ENCODE measurements around the gene EHMT1.

Gene EHMT1

GRCh38 chr9:137753192-137753765 is 134.5 kb downstream of the EHMT1 start:
- no peak overlapping the region for H3K27ac ChIP-seq (ENCODE audit: low read depth, low read length)
- H3K27me3 ChIP-seq (ENCODE audit: control insufficient read depth in 1 of 2, insufficient read depth in 2 of 2, low read length in 2 of 2): no peaks in the 10 kb centered on the region
- no peaks in the 10 kb centered on the region for H3K4me1 ChIP-seq (ENCODE audit: control insufficient read depth in 1 of 2, insufficient read depth in 2 of 2, low read length in 2 of 2)
- H3K36me3 ChIP-seq (ENCODE audit: control insufficient read depth in 1 of 2, insufficient read depth in 2 of 2, low read length in 2 of 2): peaks cover 27 to 79% of the 10 kb centered on the region in 2 donors
- no peak overlapping the region for H3K9ac ChIP-seq (ENCODE audit: low read depth in 1 of 2, low read length in 2 of 2)
- no peak overlapping the region for H3K4me3 ChIP-seq (ENCODE audit: low read depth in 1 of 2, low read length in 2 of 2)
- H3K9me3 ChIP-seq (ENCODE audit: control insufficient read depth in 1 of 2, low read length in 2 of 2): peaks cover 3 to 8% of the 10 kb centered on the region in 2 donors

- Histone ChIP-seq H3K27ac (ENCODE audit: low read depth, low read length) (no peak overlapping the region), H3K36me3 (ENCODE audit: control insufficient read depth in 1 of 2, insufficient read depth in 2 of 2, low read length in 2 of 2) (peaks cover 32 to 84% of the 10 kb centered on the region in 2 donors), H3K4me3 (ENCODE audit: low read depth in 1 of 2, low read length in 2 of 2) (no peak overlapping the region), H3K27me3 (ENCODE audit: control insufficient read depth in 1 of 2, insufficient read depth in 2 of 2, low read length in 2 of 2) (no peaks in the 10 kb centered on the region), H3K4me1 (ENCODE audit: control insufficient read depth in 1 of 2, insufficient read depth in 2 of 2, low read length in 2 of 2) (no peaks in the 10 kb centered on the region), H3K9me3 (ENCODE audit: control insufficient read depth in 1 of 2, low read length in 2 of 2) (peaks cover 3 to 8% of the 10 kb centered on the region in 2 donors), H3K9ac (ENCODE audit: low read depth in 1 of 2, low read length in 2 of 2) (no peak overlapping the region)
Measured at GRCh38 chr9:137755261-137755927, 136.6 kb downstream of the EHMT1 start.

DNA sequence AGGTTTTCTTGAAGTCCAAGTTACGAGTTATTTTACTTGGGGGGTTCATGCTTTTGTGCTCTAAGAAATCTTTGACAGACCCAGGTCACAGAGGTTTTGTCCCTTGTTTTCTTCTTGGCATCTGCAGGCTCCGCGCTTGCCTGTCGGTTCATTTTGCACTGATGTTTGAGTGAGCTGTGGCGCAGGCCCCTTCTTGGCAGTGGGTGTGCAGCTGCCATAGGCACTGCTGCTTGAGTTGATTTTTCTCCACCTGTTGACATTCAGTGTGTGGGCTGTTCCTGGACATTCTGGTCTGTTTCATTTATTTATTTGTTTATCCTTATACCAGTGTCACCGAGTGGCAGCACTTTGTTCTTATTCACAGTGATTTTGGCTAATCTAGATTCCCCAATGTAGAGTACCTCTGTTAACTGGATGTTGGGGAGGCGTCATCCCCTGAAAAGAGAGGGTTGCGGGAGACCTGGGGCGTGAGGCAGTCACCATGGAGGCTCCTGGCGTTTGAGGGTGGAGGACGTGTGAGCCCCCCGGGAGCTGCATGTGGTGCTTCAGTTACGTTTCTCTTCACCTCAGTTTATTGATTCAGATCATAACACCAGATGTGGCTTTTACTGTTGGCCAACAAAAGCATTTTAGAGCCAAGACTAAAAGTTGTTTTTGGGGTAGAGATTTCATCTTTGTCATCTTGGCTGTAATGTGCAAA is 137.4 kb downstream of the EHMT1 start:
- Histone ChIP-seq H3K9me3 (ENCODE audit: control insufficient read depth in 1 of 2, low read length in 2 of 2) (peaks cover 3 to 8% of the 10 kb centered on the region in 2 donors), H3K9ac (ENCODE audit: low read depth in 1 of 2, low read length in 2 of 2) (no peak overlapping the region), H3K27me3 (ENCODE audit: control insufficient read depth in 1 of 2, insufficient read depth in 2 of 2, low read length in 2 of 2) (no peaks in the 10 kb centered on the region), H3K4me1 (ENCODE audit: control insufficient read depth in 1 of 2, insufficient read depth in 2 of 2, low read length in 2 of 2) (no peaks in the 10 kb centered on the region), H3K4me3 (ENCODE audit: low read depth in 1 of 2, low read length in 2 of 2) (no peak overlapping the region), H3K36me3 (ENCODE audit: control insufficient read depth in 1 of 2, insufficient read depth in 2 of 2, low read length in 2 of 2) (peaks cover 27 to 82% of the 10 kb centered on the region in 2 donors), H3K27ac (ENCODE audit: low read depth, low read length) (no peak overlapping the region)

DNA sequence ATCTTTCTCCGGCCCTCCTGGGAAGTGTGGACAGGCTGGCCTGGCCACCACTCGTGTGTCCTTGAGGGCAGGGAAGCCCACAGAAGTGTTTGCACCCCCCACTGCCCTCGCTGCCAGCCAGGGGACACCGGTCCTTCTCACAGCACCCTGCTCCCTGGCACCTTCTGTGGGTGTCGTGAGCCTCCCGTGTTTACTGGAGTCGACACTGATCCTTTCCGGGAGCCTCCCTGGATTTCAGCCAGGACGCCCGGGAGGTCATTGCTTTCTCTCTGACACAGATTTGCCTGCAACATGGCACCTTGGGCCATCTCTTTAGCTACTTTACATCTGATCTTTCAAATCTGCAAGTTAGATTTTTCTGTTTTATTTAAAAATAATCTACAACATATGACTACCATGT is 138.3 kb downstream of the EHMT1 start:
- Histone ChIP-seq H3K9ac (ENCODE audit: low read depth in 1 of 2, low read length in 2 of 2) (no peak overlapping the region), H3K27ac (ENCODE audit: low read depth, low read length) (no peak overlapping the region), H3K4me3 (ENCODE audit: low read depth in 1 of 2, low read length in 2 of 2) (no peak overlapping the region), H3K4me1 (ENCODE audit: control insufficient read depth in 1 of 2, insufficient read depth in 2 of 2, low read length in 2 of 2) (peaks cover under 1 to 4% of the 10 kb centered on the region in 2 donors), H3K27me3 (ENCODE audit: control insufficient read depth in 1 of 2, insufficient read depth in 2 of 2, low read length in 2 of 2) (no peaks in the 10 kb centered on the region), H3K36me3 (ENCODE audit: control insufficient read depth in 1 of 2, insufficient read depth in 2 of 2, low read length in 2 of 2) (peaks cover 26 to 79% of the 10 kb centered on the region in 2 donors), H3K9me3 (ENCODE audit: control insufficient read depth in 1 of 2, low read length in 2 of 2) (peaks cover 3 to 8% of the 10 kb centered on the region in 2 donors)

GRCh38 chr9:137757613-137758029 is 138.8 kb downstream of the EHMT1 start:
- H3K4me3 ChIP-seq (ENCODE audit: low read depth in 1 of 2, low read length in 2 of 2): no peak overlapping the region
- no peaks in the 10 kb centered on the region for H3K27me3 ChIP-seq (ENCODE audit: control insufficient read depth in 1 of 2, insufficient read depth in 2 of 2, low read length in 2 of 2)
- H3K4me1 ChIP-seq (ENCODE audit: control insufficient read depth in 1 of 2, insufficient read depth in 2 of 2, low read length in 2 of 2): peaks cover 5 to 9% of the 10 kb centered on the region in 2 donors
- peaks cover 26 to 78% of the 10 kb centered on the region in 2 donors for H3K36me3 ChIP-seq (ENCODE audit: control insufficient read depth in 1 of 2, insufficient read depth in 2 of 2, low read length in 2 of 2)
- no peak overlapping the region for H3K27ac ChIP-seq (ENCODE audit: low read depth, low read length)
- H3K9me3 ChIP-seq (ENCODE audit: control insufficient read depth in 1 of 2, low read length in 2 of 2): peaks cover 3 to 8% of the 10 kb centered on the region in 2 donors
- H3K9ac ChIP-seq (ENCODE audit: low read depth in 1 of 2, low read length in 2 of 2): no peak overlapping the region

- H3K27ac ChIP-seq (ENCODE audit: low read depth, low read length): no peak overlapping the region
- peaks cover 10 to 13% of the 10 kb centered on the region in 2 donors for H3K4me1 ChIP-seq (ENCODE audit: control insufficient read depth in 1 of 2, insufficient read depth in 2 of 2, low read length in 2 of 2)
- H3K9ac ChIP-seq (ENCODE audit: low read depth in 1 of 2, low read length in 2 of 2): no peak overlapping the region
- H3K27me3 ChIP-seq (ENCODE audit: control insufficient read depth in 1 of 2, insufficient read depth in 2 of 2, low read length in 2 of 2): no peaks in the 10 kb centered on the region
- peaks cover 3 to 8% of the 10 kb centered on the region in 2 donors for H3K9me3 ChIP-seq (ENCODE audit: control insufficient read depth in 1 of 2, low read length in 2 of 2)
- peaks cover 31 to 78% of the 10 kb centered on the region in 2 donors for H3K36me3 ChIP-seq (ENCODE audit: control insufficient read depth in 1 of 2, insufficient read depth in 2 of 2, low read length in 2 of 2)
- H3K4me3 ChIP-seq (ENCODE audit: low read depth in 1 of 2, low read length in 2 of 2): no peak overlapping the region
Measured at GRCh38 chr9:137758067-137758466, 139.3 kb downstream of the EHMT1 start.

- Histone ChIP-seq H3K27me3 (ENCODE audit: control insufficient read depth in 1 of 2, insufficient read depth in 2 of 2, low read length in 2 of 2) (no peaks in the 10 kb centered on the region), H3K4me1 (ENCODE audit: control insufficient read depth in 1 of 2, insufficient read depth in 2 of 2, low read length in 2 of 2) (peaks cover 20 to 24% of the 10 kb centered on the region in 2 donors), H3K27ac (ENCODE audit: low read depth, low read length) (no peak overlapping the region), H3K9ac (ENCODE audit: low read depth in 1 of 2, low read length in 2 of 2) (no peak overlapping the region), H3K4me3 (ENCODE audit: low read depth in 1 of 2, low read length in 2 of 2) (no peak overlapping the region), H3K9me3 (ENCODE audit: control insufficient read depth in 1 of 2, low read length in 2 of 2) (peaks cover 3 to 8% of the 10 kb centered on the region in 2 donors), H3K36me3 (ENCODE audit: control insufficient read depth in 1 of 2, insufficient read depth in 2 of 2, low read length in 2 of 2) (peaks cover 34 to 78% of the 10 kb centered on the region in 2 donors)
Measured at GRCh38 chr9:137759117-137759516, 140.3 kb downstream of the EHMT1 start.

- Histone ChIP-seq H3K9ac (ENCODE audit: low read depth in 1 of 2, low read length in 2 of 2) (no peak overlapping the region), H3K36me3 (ENCODE audit: control insufficient read depth in 1 of 2, insufficient read depth in 2 of 2, low read length in 2 of 2) (peaks cover 34 to 78% of the 10 kb centered on the region in 2 donors), H3K27ac (ENCODE audit: low read depth, low read length) (no peak overlapping the region), H3K4me1 (ENCODE audit: control insufficient read depth in 1 of 2, insufficient read depth in 2 of 2, low read length in 2 of 2) (peaks cover 25 to 26% of the 10 kb centered on the region in 2 donors), H3K27me3 (ENCODE audit: control insufficient read depth in 1 of 2, insufficient read depth in 2 of 2, low read length in 2 of 2) (no peaks in the 10 kb centered on the region), H3K4me3 (ENCODE audit: low read depth in 1 of 2, low read length in 2 of 2) (no peak overlapping the region), H3K9me3 (ENCODE audit: control insufficient read depth in 1 of 2, low read length in 2 of 2) (peaks cover 3 to 8% of the 10 kb centered on the region in 2 donors)
Measured at GRCh38 chr9:137759649-137760321, 141.0 kb downstream of the EHMT1 start.

- Histone ChIP-seq H3K4me3 (ENCODE audit: low read depth in 1 of 2, low read length in 2 of 2) (no peak overlapping the region), H3K27ac (ENCODE audit: low read depth, low read length) (no peak overlapping the region), H3K9ac (ENCODE audit: low read depth in 1 of 2, low read length in 2 of 2) (no peak overlapping the region), H3K27me3 (ENCODE audit: control insufficient read depth in 1 of 2, insufficient read depth in 2 of 2, low read length in 2 of 2) (no peaks in the 10 kb centered on the region), H3K4me1 (ENCODE audit: control insufficient read depth in 1 of 2, insufficient read depth in 2 of 2, low read length in 2 of 2) (peaks cover 25 to 26% of the 10 kb centered on the region in 2 donors), H3K9me3 (ENCODE audit: control insufficient read depth in 1 of 2, low read length in 2 of 2) (peaks cover 1 to 2% of the 10 kb centered on the region in 2 donors), H3K36me3 (ENCODE audit: control insufficient read depth in 1 of 2, insufficient read depth in 2 of 2, low read length in 2 of 2) (peaks cover 28 to 76% of the 10 kb centered on the region in 2 donors)
Measured at GRCh38 chr9:137760426-137760825, 141.6 kb downstream of the EHMT1 start.

Measured in duodenal mucosa (tissue), 2 donors.